HG03196 (cell line): Measurements from ENCODE around the gene ANK3.

Experiments
- ATAC-seq: cut with Tn5 transposase; IDR thresholded peaks from one replicate; pipeline ENCODE4 v1.9.1; 2021; ENCODE audit not compliant: unreplicated experiment

Gene ANK3

DNA sequence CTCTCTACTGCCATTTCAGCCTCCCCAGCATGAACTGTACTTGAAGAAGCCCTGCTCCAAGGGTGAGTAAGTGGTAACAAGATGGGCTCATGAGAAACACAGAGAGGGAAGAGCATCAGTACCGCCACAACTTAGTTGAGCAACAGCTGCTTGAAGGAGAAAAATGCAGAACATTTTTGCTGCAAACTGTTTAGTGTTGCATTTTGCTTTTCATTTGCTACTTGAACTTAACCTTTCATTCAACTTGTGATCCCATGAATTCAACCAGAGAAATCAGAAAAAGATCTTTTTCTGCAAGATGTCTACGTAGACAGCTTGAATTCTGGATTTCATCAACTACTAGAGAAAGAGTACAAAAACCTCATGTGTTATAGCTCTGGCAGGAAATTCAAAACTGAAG lies 40.7 kb downstream of the ANK3 start:
- ATAC-seq = no peak

DNA sequence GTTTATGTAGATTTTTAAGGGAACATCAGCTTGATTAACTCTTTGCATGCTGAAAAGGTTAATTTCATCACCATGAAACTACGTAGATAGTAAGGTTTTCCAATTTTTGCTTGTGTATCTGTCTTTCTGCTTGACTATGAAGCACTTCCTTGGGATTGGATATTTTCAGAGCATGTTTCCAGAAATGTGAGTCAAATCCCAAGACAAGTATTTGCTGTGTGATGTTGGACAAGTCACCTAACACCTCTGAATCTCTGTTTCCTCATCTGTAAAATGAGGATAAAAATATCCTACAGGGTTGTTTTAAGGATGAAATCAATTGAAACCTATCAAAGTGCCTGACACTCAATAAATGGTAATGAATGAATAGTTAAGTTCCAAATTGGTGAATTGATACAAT lies 42.4 kb downstream of the ANK3 start:
- no peak for ATAC-seq

DNA sequence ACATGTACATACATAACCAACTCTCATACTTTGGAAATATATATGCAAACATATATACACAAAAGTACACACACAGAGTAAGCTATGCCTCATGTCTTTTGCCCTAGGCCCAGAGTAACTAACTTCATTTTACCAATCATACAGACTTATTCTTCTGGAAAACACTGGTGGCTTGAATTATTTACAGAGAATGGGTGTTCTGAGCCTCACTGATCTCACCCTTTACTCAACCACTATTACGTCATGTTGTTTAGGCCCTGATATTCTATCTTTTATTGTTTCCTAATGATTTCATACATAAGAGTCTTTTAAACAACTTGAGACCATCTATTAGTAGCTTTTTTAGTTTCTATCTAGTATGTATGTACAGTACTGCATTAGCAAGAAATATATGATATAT lies 43.0 kb downstream of the ANK3 start:
- ATAC-seq = no peak

DNA sequence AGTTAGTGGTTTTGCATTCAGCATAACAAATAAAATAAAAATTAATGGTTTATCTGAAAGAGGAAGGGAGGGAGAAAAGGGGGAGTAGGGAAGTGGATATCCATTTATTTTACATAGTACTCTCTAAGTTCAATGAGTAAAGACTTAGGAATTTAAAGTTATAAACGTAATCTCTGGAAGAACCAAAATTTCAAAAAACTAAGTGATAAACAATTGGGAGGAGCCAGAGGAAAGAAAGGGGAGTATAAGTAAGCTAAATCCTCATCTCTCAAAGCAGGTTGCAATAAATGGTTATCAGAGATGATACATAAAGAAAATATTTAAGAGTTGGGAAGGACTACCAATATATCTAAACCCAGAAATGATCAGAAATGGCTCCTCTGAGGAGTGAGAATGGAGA lies 46.4 kb downstream of the ANK3 start:
- ATAC-seq = no peak

DNA sequence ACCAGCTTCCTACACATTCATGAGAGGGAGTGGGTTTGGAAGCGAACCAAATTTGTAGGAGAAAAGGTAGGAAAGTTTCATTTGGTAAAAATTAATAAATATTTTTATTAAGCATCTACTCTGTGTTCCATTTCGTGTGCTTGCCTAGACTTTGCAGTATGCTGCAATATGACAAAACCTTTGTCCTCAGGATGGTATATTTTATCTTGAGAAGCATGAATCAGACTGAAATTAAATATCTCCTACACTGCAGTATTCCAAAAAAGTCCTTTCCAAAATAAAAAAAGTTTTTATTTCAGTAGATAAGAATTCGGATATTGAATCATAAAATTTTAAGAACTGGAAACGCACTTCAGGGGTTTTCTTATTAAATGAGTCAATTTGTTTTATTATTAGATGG lies 47.7 kb downstream of the ANK3 start:
- ATAC-seq = no peak

DNA sequence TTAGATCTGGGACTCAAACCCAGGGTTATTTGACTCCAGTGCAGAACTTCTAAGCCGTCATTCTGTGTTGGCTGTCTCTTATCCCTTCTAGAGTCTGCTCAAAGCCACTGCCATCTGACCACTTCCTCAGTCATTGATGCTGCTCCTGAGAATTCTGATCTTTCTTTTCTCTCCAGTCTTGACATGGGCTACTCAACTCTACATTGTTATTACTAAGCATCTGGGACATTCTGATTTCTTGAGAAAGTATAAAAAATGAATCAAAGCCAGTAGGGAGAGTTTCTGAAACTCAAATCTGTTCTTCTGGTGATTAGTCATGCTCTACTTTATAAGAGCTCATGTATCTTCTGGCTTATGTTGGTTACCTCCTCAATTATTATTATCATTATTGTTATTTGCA lies 48.7 kb downstream of the ANK3 start:
- no peak for ATAC-seq

DNA sequence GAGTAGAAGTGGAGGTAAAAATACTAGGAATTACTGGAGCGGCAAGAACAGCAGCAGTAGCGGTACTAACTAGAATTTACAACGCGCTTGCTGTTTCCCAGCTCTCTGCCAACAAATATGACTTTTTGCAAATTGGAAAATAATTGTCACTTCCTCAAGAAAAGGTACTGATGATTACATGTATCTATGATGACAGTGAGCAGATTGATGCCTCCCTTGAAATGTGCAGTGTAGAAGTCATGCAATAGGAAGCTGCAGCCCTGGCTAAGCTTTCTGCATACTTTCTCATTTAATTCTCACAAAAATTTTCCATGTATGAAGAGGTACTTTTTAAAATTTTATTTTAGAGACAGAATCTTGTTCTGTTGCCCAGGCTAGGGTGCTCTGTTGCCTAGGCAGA lies 49.9 kb downstream of the ANK3 start:
- ATAC-seq = no peak

DNA sequence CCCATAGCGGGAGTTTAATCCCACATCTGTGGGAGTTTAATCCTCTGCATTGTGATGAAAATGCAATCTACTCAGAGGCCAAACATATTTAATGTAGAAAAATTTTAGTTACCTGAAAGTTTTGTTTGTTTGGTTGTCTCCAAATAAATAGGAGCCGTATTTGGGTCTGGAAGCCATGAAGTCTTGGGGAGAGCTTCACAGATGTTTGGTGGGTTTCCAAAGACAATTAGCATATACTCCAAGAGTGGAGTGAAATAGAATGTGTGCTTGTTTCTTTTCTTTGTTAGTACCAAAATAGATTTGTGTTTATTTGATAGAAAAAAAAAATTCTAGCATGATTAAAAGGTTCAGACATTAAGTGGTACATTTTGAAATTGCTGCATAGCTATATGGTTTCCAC lies 50.9 kb downstream of the ANK3 start:
- ATAC-seq = no peak

DNA sequence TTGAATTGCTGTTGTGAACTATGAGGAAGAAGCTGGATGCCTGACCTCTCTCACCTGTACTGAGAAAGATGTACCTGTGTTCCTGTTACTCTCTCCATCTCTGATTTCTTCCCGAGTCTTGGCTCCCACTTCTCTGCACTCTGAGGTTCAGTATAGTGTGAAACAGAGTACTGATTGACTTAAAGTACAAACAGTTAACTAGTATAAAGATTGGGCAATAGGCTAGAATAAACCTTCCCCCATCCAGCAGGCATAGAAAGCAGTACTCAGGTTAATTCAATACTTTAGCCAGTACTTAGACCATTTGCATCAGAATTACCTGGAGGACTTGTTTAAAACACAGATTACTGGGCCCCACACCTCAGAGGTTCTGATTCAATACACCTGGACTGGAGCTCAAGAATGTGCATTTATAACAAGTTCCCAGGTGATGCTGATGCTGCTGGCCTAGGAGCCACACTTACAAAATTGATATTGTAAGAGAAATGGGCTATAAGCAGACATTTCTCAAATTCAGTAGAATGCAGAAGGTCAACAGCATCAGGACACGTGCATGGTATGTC lies 51.6 kb downstream of the ANK3 start:
- no peak for ATAC-seq

DNA sequence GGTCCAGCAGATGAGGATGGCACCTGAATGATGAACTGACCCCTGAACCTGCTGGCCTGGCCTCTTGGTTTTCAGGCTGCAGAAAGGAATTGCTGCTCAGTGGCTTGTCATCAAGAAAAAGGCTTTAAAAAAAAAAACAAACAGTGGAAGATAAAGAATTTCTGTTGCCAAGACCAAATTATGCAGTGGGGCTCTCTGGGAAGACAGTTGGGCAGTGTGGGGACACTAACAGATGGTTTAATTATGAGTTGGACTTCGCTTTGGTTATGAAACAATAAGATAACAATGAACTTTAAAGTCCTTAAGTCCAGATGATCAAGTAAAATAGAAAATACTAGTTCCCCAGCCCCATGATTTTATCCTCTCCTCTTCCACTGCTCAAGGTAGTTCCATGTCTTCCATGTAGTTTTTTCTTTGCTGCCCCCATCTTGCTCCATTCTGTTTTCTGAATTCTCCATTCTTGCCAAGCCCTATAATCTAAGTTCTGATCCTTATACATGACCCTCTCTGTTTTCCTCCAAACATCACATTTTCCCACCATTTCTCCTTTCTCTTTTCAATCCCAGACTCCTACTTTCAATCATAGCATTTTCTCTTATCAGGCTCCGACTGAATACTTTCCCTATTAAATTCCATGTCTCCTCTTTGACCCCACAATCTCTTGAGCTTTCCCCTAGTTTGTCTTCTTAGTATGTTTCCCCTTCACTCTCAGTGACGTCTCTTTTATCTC lies 52.6 kb downstream of the ANK3 start:
- ATAC-seq = no peak

DNA sequence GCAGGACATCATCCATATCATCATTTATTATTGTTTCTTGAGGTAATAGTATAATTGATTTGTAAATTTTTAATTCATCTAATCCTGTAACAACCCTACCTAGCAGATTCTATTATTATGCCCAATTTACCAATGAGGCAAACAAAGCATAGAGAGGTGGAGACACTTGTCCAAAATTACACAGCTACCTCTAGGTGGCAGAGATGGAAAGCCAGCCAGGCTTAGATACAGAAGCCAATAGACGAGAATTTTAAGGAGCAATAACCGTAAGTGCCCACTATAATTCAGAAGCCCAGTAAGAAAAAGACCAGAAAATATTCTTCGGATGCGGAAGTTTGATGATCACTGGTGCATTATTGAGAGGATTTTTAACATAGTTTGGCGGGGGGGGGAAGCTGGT lies 54.0 kb downstream of the ANK3 start:
- ATAC-seq = no peak

DNA sequence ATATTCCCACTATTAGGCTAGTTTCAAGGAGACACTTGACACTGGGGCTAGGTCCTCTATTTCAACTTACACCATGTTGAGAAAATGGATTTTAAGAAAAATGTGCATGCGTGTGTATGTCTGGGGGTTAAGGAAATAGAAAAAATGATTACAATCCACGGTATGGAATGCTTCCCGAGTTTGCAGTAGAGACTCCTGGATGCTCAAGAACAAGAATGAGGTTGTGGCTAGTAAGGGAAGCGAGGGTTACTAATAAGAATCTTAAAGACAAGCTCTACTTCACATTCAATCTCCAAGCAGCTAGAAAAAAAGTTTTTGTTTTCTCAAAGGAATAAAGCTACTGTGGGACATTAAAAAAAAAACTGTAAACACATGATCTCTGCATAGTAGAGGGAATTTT lies 54.7 kb downstream of the ANK3 start:
- ATAC-seq = no peak

DNA sequence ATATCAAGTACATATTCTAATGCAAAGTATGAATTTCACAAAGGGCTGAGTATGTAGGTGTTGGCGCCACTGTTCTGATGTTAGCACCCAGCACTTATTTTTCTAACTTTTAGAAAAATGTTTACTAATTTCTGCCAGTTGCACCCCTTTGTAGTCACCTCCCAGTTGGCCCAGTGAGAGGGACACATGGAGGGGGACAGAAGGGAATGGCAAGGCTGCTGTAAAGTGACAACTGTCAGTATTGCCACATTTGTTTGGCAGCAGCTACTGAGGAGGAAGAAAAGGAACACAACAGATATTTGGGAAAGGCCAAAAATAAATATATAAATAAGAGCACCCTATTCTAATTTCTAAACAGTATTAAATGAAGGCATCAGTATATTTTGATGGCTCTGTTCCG lies 57.3 kb downstream of the ANK3 start:
- ATAC-seq = no peak

DNA sequence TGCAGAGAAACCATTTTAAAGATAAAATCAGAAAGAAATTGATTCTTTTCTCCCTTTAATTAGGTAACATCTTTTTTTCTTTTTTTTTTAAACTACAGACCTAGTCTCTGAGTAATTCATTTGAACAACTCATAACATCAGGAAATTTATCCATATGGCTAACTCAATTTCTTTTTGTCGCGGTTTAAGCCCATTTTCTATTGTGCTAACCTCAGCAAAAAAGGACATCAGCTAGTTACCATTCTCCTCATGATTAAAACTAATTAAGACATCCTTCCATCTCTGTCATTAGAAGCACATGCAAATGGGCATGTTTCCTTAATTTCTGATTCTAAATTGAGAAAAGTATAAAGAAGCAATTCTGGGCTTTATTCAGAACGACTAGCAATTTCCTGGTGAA lies 57.8 kb downstream of the ANK3 start:
- no peak for ATAC-seq

DNA sequence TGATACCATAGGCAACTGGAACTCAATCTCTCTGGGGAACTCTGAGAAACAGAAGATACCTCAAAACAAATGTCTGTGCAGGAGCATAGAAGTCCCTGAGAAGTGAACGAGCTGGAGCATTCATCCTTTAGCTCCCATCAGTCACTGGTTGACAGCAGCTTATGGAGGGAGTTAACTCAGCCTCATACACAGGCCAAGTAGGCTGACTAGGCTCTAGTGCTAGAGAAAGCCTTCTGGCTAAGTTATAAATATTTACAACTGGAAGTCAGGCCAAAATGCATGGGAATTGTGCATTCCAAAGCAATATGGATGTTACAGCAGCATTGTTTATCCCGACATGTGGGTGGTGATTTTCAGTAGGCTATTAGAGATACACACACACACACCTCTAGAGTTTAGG lies 66.5 kb downstream of the ANK3 start:
- no peak for ATAC-seq

DNA sequence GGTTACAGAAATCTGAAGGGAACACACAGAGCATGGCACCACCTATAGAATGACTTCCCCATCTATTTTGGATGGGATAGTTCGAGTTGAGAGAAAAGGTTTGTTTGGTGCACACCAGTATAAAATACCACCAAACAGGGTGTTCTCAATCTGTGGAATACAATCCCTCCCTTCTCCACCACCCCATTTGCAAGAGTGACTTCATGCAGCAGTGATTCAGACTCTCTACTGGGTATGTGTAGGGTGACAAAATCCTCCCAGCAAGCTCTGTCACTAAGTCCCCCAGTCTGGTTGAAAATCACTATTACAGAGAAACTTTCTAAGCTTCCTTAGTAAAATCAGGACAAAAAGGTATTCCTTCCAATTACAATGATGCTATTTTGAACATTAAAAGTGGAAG lies 69.0 kb downstream of the ANK3 start:
- no peak for ATAC-seq

DNA sequence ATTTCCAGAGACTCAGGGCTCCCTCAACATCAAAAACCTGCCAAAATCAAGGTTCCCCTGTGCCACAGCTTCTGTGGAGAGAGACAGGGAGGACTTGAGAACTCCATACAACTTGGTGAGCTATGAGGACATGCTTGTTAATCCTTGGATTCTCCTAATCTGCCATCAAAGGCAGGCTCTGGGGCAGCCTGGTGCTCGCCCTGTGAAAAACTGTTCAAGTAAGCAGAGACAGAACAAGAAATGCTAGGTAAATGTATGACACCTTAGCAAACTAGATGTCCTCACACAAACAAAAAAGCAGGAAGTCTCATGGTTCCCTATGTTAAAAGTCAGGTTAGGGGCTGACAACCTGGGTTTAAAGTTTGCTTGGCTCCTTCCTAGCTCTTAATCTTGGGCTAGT lies 73.6 kb downstream of the ANK3 start:
- no peak for ATAC-seq

DNA sequence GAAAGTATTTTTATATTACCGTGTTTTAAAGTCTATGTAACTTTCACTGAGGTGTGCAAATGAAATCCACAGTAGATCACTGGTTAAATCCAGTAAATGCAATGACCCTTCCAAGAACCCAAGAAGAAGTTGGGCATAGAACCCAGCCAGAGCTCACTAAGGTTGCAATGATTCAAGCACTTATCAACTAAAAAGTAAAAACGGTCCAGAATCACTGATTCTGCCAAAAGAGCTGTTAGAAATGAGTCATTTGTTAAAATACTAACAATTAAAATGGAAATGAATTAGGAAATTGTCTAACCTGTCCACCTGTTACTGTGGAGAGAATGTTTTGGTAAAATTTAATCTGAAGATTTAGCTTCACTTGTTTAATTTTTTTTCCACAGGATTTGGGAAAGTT lies 74.4 kb downstream of the ANK3 start:
- no peak for ATAC-seq

DNA sequence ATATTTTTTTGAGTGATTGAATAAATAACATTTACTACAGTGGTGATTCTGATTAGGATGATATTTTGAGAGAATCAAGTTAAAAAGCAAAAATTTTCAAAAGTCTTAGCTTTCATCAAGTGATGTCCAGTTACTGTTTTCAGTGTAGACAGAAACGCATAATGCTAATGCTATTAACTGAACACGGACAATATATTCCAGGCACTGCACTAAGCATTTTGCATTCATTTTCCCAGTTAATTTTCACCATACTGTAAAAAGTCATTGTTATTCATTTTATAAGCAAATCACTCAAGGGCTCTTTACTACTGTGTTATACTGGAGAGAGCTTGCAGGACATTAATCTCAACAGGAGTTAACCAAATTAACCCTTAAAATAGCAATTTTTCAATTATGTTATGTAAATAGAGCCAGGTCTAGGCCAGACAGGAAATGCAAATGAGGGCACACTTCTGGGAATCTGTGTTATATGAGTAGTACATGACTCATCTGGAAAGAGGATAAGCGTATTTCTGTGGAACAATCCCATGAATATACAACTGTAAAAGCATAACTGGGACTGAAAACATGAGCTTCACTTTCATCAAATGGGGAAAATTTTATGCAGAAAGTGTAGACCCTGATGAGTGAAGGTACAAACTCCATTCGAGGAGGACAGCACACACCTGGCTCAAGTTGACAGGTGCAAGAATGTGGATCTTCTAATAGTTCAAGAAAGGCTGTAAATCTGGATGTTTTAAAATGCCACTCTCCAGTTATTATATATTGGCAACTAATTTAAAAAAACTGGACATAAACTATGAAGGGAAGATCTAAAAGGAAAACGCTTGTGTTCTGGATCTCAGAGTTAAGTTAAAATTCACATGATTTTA lies 75.4 kb downstream of the ANK3 start:
- no peak for ATAC-seq

DNA sequence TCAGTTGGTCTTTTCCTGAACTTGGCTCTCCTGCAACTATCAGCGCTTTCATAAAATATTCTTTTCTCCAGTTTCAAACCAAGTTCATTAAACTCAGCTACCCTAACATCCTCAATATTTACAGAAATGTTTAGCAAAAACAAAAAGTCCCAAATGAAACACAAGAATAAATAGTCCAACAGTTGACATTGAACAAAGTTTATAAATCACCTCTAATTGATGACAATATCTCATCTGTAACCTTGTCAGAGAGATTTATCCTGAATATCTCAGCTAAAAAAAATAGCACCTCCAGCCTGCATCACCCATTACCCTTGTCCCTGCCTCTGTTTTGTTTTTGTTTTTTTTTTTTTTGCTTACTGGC lies 76.1 kb downstream of the ANK3 start:
- ATAC-seq = no peak

DNA sequence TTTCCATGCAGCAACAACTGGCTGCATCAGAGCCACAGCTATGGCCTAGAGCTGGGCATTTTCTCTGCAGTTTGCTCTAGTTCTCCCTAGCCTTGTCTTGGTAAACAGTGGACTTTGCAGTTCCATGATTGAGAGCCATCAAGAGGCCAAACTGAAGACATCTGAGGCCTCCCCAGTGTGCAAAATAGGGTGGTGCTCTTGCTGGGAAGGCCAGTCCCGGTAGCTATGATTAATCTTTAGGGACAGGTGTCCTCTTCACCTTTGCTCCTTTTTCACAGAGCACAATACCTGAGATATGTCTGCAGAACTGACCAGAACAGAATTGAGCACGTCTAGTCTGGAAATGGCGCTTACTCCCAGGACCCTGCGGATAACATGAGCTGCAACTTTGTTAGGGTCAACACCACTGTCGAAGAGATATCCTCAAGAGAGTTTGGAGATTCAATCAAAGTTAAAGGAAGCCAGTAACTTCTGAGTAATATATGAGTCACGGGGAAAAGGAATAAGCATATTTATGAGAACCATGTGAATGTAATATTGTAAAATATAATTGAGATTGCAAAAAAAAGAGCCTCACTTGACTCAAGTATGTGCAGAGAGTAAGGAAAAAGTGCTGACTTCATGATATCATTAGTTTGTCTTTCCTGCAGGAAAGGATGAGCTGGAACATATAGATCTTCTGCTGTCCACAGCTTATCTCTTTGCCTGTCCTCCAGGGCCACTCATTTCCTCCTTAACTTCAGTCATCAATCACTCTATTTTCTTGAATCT lies 76.7 kb downstream of the ANK3 start:
- ATAC-seq = no peak

DNA sequence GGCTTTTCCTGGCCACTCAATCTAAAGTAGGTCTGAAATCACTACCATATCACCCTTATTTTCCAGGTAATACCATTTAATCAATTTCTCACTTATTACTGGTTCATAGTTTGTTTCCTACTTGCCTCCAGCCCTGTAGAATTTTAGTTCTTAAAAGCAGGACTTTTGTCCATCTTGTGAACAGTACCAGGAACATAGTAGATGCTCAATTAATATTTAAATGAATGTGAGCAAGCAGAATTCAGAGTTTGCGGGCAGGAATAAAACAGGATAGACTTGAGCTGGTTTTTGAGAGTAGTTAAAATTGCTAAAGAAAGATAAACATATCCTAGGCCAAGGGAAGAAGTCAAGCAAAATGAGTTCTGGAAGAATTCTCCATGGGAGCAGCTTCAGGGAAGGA lies 77.9 kb downstream of the ANK3 start:
- no peak for ATAC-seq
